SH-SY5Y (cell line): ENCODE results near the gene SMOC1.

Experiments
- GATA2 ChIP-seq: IDR thresholded peaks from 2 replicates; pipeline ENCODE4 v1.6.1; 2011; ENCODE audit warnings: mild to moderate bottlenecking, low read depth, low read length
- GATA3 ChIP-seq: IDR thresholded peaks from 2 replicates; pipeline ENCODE4 v1.6.1; 2011; ENCODE audit warnings: low read depth, mild to moderate bottlenecking, low read length, moderate library complexity

The SMOC1 gene

DNA sequence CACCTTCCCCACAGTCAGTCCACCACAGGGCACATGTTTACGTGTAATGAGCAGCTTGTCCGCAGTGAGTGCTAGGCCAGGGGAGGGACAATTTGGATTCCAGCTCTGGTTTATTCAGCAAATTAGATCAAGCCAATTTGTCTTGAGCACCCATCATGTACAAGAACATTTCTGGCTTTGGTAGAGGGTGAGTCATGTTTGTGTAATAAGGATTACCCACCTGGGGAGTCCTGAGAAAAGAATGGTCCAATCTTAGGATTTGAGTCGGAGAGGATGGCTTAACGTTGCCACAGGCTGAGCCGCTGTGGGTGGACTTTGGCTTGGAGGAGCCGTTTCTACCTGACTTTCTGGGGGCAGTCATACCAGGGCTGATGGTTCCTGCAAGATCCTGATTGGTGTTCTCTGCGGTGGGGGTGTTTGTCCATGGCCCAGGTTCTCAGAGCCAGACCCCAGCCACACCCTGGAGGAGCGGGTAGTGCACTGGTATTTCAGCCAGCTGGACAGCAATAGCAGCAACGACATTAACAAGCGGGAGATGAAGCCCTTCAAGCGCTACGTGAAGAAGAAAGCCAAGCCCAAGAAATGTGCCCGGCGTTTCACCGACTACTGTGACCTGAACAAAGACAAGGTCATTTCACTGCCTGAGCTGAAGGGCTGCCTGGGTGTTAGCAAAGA, 143.7 kb downstream of the SMOC1 start:
- TF ChIP-seq GATA2 (no peak), GATA3 (no peak)

DNA sequence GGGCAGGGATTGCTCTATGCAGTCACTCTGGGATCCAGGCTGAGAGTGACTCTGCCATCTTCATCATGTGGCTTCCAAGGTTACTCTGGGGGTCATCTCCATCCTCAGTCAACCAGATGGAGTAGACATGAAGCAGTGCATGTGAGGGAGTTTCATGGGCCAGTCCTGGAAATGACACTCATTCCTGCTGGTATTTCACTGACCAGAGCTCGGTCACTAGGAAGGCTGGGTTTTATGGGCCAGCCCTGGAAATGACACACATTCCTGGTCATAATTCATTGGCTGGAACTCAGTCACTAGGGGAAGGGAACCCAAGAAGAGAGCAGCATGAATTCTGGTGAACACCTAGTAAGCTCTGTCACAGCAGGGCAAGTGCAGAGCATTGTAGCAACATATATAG, 144.7 kb downstream of the SMOC1 start:
- TF ChIP-seq GATA2: no peak
- TF ChIP-seq GATA3: no peak

GRCh38 chr14:70027785-70028428, 148.7 kb downstream of the SMOC1 start:
- TF ChIP-seq GATA2: no peak

DNA sequence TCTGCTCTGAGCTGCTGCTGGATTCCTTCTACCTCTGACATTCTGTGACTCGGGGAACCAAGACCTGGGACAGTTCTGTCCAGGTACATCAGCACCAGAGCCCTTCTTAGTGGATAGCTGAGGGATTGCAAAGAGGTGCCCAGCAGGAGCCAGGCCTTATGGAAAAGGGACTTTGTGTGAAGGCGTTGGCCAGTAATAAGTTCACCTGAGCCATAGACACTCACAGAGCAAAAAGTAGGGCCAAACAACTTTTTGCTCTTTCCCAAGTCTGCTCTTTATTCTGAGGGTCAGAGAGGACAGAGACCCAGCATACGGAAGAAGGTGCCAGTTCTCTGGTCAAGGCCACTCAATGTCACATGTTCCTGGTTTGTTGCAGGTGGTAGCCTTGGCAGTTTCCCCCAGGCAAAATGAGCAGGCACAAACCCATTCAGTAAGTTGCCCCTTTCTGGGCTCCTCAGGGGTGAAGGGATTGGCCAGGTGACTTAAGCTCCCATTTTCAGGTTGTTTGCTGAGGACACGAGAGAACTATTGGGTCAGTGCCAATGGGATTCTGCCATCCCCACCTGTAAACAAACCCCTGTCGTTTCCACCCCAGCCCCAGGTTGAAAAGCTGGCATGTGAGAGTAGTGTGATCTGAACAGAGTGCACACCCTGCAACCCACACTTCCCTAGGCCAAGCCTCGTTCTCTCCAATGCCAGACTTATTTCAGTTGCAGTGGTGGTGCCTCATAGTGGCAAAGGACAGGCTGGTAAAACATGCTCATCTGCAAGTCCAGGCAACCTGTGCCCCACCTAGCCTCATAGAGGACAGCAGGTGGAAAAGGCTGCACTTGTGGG, 150.3 kb downstream of the SMOC1 start:
- TF ChIP-seq GATA3: no peak
- TF ChIP-seq GATA2: no peak

- TF ChIP-seq GATA3: no peak
- TF ChIP-seq GATA2: no peak
These were observed 152.8 kb downstream of the SMOC1 start for GRCh38 chr14:70032016-70032415.

GRCh38 chr14:70032447-70032846, 153.2 kb downstream of the SMOC1 start:
- TF ChIP-seq GATA3: no peak
- no peak for TF ChIP-seq GATA2

- TF ChIP-seq GATA2 (no peak), GATA3 (no peak)
These were observed 153.9 kb downstream of the SMOC1 start for GRCh38 chr14:70033116-70033515.

DNA sequence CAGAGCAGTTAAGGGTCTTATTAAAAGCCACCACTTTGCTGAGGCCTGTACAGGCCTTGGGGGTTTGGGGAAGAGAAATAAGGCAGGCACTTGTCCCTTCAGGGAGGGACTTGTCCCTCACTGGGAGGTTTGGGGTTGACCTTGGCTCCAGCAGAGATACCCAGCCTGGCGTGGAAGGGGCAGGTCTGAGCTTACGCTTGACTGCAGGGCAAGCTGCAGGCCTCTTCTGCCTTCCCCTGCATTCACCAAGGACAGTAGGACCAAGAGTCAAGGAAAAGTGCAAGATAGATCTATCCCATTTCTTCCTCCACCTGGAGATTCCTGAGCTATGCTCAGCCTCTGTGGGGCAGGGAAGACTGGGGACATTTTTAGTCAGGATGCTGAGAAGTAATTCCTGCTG, 154.3 kb downstream of the SMOC1 start:
- TF ChIP-seq GATA2: no peak
- TF ChIP-seq GATA3: no peak

GRCh38 chr14:70034257-70034656, 155.0 kb downstream of the SMOC1 start:
- TF ChIP-seq GATA2 (no peak), GATA3 (no peak)

DNA sequence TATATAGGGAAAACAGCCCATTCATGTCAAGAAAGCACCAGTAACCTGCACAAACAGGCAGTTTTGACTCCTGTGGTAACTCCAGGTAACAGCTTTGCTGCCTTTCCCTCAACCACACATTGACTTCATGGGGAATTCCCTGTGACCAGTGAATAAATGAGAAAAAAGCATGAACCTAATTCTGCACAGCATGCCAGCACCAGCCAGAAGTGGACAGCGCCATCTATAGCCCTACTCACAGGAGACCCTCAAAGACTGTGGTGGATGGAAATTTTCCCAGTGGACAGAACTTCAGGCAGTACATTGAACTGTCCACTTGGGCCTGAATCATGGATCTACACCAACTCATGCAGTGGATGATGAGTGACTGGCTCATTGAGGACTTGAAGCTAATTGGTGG, 157.4 kb downstream of the SMOC1 start:
- TF ChIP-seq GATA3 (no peak), GATA2 (no peak)

DNA sequence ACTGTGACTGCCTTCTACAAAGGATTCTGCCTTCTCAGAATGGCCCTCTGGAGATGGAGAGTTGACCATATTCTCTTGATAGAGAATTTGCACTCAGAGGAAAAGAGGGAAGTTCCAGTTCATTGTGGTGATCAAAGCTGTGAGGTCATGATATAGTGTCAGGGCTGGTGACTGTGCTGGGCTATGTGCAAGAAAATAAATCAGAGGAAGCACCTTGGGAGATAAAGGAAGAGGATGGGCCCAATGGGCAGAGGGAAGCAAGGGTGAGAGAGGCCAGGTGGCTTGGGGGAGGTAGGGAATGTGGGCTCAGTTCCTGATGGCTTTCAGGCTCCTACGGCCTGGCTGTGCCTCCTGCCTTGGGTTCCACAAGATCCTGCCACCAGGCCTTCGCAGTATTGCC, 163.8 kb downstream of the SMOC1 start:
- no peak for TF ChIP-seq GATA2
- no peak for TF ChIP-seq GATA3

DNA sequence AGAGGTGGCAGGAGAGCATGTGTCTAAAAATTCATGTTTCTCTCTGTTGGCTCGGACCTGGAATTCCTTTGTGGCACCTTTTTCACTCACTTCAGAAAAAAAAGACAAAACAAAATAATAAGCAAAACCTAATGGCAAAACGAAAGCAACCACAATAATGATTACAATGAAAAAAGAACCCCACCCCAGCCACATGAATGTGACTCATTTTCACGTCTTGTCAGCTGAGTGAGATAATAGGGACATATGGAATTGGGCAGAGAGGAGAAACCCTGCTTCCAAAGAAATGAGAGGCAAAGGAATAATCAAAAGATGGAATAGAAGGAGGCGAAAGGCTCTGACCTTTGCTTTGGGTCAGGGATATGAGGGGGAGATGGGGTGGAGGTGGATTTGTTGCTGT, 166.1 kb downstream of the SMOC1 start:
- TF ChIP-seq GATA2 (no peak), GATA3 (no peak)

GRCh38 chr14:70045844-70046535, 166.8 kb downstream of the SMOC1 start:
- TF ChIP-seq GATA3 (no peak), GATA2 (no peak)
